GM18907 (cell line): Measurements from ENCODE around the gene ATG2B.
"Not testable (repeated sequence)": the region's sequence is repeated elsewhere in the genome, so short reads cannot be mapped to it uniquely, and the experiment has no call there.

Experiments used
- ATAC-seq: cut with Tn5 transposase; IDR thresholded peaks from one replicate; pipeline ENCODE4 v1.9.1; 2021; ENCODE audit warnings: mild to moderate bottlenecking, moderate library complexity; ENCODE audit not compliant: unreplicated experiment

The ATG2B gene

DNA sequence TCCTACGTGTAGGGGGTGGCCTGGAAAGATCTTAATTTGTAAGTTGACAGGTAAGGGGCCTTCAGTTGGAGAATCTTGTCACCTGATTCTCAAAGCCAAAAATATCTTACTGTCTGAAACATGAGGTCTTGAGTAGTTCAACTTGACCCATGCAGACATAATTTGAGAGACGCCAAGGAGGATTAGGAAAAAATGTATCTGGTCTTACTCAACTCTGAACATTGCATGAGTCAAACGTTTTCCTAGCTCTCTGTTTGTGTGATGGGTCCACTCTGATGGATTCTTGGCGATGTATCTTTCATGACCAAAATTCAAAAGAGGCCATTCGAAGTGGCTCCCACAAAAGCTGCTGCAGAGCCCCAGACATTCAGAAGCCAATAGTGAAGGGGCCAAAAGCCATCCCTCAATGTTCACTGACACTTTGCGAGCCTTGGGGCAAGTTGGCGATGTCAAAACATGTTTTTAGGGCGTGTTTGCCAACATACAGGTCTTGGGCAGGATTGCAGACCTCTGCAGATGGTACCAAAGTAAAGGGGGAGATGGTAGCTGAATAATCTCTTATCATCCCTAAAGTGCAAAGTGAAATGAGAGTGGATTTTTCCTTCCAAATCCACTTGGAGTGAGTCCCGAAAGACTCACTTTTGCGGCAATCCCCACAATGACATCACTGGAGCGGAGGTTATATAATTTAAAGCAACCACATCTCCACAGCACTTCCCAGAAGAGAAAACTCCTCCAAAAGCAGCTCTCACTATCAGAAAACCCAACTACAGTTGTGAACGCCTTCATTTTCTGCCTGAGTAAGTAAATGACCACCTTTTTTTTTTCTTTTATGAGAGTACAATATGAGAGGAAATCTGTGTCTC, 107.4 kb downstream of the ATG2B start, which contains the start of gene BDKRB1:
Gene BDKRB1, plus strand, starts transcription at position 710 of the 866 bp plus-strand sequence. CDS start 7,473 bp downstream, outside the sequence.
- ATAC-seq: no peak

- ATAC-seq: no peak
Observed at GRCh38 chr14:96254687-96255086, 108.5 kb downstream of the ATG2B start.

GRCh38 chr14:96252999-96253539, 110.1 kb downstream of the ATG2B start:
- no peak for ATAC-seq

DNA sequence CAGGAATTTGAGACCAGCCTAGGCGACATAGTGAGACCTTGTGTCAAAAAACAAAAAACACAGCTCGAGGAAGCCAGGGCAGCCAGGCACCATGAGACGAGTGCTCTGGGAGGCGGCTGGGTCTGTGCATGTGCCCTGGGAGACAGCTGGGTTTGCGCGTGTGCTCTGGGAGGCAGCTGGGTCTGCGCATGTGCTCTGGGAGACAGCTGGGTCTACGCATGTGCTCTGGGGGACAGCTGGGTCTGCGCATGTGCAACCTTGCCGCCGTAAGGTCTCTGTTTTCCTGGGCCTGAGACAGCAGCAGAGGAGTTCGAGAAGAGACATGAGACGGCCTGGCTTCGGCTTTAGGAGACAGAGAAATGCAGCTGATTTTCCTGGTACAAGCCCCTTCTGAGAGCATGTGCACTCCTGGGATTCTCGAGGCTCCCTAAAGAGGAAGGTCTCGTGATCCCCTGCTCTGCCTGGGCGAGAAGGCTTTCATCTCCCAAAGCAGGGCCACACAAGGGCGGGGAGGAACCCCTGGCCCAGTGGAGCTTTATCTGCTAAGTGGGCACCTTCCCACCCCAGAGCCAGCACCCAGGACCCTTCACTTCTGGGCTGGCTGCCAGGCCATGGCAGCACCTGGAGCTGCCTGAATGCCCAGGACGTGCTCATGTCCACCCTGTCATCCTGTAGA, 110.7 kb downstream of the ATG2B start:
- no peak for ATAC-seq

DNA sequence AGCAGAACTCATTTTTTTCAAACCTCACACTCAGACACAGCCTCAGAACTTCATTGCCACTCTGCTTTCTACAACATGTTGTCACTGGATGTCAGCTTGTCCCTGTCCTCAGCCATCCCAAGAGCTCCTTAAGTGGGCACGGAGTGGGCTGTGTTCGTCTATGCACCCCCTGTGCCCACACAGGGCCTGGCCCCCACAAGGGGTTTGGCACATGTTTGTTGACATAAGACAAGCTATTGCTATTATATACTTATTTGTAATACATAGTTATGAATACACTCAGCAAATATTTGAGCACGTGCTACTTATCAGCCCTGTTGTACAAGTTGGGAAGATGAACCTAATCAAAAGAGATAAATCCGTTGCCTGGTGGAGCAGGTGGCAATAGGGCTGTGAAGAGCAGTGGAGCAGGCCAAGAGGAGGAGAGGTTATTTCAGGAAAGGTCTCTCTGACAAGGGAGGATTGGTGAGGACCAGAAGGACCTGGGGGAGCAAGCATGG, 111.4 kb downstream of the ATG2B start:
- ATAC-seq: no peak

DNA sequence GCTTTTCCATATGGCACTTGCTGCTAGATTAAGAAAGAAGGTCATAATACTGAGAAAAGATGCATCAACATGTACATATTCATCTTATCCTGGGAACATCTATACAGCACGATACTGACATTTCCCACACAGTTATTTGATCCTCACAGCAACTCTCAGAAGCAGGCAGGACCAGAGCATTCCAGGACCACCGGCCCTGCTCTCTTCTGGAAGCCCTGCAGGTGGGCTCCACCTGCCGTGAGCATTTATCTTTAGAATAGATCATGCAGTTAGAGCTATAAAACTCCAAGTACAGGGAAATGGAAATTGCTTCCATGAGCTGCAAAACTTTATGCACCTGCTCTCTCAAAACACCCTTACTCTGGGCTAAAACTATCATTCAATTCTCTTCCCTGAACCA, 112.7 kb downstream of the ATG2B start:
- no peak for ATAC-seq

DNA sequence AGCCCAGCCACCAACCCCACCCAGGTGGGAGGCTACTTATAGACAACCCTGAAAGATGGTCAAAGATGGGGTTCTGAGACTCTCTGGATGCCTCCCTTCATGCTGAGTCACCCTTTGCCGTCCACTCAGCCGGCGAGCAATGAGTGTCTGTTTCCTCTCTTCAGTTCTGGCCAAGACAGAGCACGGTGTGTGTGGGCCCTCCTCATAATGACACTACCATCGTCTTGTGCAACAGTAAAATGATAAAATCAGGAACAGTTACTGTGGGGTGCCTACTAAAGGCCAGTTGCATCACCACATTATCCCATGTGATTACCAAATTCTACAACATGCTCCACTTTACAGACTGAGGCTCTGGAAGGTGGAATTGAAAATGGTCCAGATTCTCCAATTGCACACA, 114.1 kb downstream of the ATG2B start:
- no peak for ATAC-seq

DNA sequence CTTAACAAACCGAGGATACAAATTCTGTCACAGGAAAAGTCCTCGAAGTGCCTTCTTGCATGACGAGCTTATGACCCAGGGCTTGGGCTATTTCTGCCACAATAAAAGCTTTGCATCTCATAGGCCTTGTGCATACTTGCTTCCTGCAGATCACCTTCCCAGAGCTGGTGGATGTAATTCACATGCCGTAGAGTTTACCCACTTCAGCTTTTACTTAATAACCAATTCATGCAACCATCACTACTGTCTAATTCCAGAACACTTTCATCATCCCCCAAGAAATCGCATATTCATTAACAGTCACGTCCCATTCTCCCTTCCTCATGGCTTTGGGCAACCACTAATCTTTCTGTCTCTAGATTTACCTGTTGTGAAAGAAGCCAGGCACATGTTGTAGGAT, 116.1 kb downstream of the ATG2B start:
- ATAC-seq: no peak

DNA sequence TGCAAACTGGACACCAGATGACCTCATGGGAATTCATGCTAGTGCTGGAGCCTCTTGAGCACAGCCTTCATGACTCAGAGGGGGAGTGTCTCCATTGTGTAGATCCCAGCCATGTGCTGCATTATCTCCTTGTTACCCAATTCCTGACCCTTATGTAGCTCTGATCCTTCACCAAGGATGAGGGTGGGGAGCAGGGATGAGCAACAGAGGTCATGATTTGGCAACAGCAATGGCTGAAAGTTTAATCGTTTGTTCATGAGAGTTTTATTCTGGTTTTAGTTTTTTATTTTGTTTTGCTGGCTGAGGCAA, 116.6 kb downstream of the ATG2B start:
- ATAC-seq: no peak

- ATAC-seq: no peak
Observed at GRCh38 chr14:96245710-96246538, 117.2 kb downstream of the ATG2B start.

- ATAC-seq: not testable (repeated sequence)
Observed at GRCh38 chr14:96245074-96245473, 118.1 kb downstream of the ATG2B start.

GRCh38 chr14:96243785-96244184, 119.4 kb downstream of the ATG2B start:
- ATAC-seq: no peak

DNA sequence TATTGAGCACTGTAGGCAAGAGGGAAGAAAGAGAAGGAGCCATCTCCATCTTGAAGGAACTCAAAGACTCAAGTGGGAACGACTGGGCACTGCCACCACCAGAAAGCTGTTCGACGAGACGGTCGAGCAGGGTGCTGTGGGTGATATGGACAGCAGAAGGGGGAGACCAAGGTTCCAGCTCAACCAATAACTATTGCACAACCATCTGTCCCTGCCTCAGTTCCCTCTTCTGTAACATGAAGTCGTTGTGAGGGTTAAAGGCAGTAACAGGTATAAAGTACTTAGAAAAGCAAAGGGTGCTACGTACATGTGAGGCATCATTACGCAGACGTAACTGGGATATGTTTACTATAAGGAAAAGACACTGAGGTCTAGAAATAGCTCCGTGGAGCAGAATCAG, 121.0 kb downstream of the ATG2B start:
- no peak for ATAC-seq

- no peak for ATAC-seq
Observed at GRCh38 chr14:96240641-96241040, 122.5 kb downstream of the ATG2B start.

DNA sequence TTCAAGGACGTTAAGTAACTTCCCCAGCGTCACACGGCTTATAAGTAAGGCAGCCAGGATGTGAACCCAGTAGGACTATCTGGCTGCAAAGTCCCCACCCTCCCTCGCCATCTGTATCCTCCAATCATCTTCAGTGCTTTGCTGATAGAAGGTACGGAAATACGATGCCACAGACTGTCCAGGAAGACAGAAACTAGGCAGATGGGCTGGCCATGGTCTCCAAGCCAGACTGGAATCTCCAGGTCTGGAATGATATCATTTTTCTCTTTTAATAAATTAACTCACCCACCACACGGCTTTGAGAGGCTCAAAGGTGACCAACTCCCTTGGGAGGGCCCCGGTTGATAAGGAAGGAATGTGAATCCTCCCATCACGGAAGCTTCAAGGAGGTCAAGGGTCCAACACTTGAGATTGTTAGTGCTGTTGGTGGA, 123.4 kb downstream of the ATG2B start:
- no peak for ATAC-seq

- ATAC-seq: no peak
Observed at GRCh38 chr14:96238676-96239265, 124.4 kb downstream of the ATG2B start.

GRCh38 chr14:96237641-96238040, 125.5 kb downstream of the ATG2B start:
- no peak for ATAC-seq

GRCh38 chr14:96235426-96235825, 127.7 kb downstream of the ATG2B start:
- no peak for ATAC-seq

- no peak for ATAC-seq
Observed at GRCh38 chr14:96233661-96234060, 129.5 kb downstream of the ATG2B start.

GRCh38 chr14:96232506-96232905, 130.6 kb downstream of the ATG2B start:
- ATAC-seq: no peak
